ENCODE results near the gene HEBP2. TPM values are rescaled to one million over a fixed set of nuclear protein-coding genes. Genes with fewer than 3 reads are reported as not detected.

Gene HEBP2
- total and polyA plus RNA-seq, 4 donors = 14.4 to 56.9 (median 25.7) TPM

DNA sequence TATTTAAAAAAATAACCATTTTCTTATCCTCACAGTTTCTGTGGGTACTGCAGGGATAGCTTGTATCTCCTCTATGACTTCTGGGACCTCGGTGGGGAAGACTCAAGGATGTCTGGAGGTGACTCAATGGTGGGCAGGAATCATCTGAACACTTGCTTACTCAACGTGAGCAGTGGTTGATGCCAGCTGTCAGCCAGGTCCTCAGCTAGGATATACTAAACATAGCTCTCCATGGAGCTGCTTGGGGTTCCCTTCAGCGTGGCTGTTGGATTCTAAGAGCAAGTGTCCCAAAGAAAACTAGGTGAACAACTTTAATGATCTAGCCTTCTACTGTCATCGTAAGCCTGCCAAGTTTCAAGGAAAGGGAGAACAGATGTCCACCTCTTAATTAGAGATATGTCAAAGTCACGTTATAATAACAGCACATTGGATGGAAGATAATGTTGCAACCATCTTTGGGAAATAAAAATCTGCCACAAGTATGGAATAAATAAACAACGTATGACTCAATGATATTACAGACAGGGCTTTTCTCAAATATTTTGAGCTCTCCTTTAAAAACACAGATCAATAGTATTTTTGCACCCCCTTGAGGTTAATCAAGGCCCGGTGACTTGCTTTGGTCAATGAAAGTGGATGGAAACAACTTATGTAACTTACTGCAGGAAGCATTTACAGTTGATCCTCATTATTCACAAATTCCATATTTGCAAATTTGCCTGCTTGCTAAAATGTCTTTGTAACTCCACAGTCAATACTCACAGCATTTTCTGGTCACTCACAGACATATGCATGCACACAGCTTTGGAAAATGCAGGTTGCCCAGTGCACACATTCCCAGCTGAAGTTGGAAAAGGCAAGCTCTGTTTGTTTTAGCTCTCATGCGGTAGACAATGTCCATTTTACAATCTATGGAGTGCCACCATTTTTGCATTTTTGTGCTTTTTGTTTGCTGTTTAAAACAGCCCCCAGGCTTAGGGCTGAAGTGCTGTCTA, 6.6 kb upstream of the HEBP2 start:
- Histone ChIP-seq H3K4me3 (no peak overlapping the region), H3K36me3 (ENCODE audit: control insufficient read depth in 4 of 4, insufficient read depth in 4 of 4, low read length in 4 of 4) (no peaks in the 10 kb centered on the region), H3K27me3 (ENCODE audit: control insufficient read depth in 3 of 3, insufficient read depth in 3 of 3, low read length in 2 of 3) (no peaks in the 10 kb centered on the region), H3K4me1 (ENCODE audit: control insufficient read depth in 5 of 5, insufficient read depth in 5 of 5, low read length in 5 of 5) (peaks cover 0 to 6% (median 0%) of the 10 kb centered on the region in 5 donors), H3K9ac (ENCODE audit: insufficient read depth in 1 of 2, low read length in 2 of 2) (no peak overlapping the region), H3K9me3 (ENCODE audit: control insufficient read depth in 4 of 4, insufficient read depth in 3 of 4, low read length in 3 of 4) (no peaks in the 10 kb centered on the region), H3K27ac (ENCODE audit: low read depth in 1 of 2, low read length in 1 of 2) (no peak overlapping the region)
- TF ChIP-seq, protein P1, sequence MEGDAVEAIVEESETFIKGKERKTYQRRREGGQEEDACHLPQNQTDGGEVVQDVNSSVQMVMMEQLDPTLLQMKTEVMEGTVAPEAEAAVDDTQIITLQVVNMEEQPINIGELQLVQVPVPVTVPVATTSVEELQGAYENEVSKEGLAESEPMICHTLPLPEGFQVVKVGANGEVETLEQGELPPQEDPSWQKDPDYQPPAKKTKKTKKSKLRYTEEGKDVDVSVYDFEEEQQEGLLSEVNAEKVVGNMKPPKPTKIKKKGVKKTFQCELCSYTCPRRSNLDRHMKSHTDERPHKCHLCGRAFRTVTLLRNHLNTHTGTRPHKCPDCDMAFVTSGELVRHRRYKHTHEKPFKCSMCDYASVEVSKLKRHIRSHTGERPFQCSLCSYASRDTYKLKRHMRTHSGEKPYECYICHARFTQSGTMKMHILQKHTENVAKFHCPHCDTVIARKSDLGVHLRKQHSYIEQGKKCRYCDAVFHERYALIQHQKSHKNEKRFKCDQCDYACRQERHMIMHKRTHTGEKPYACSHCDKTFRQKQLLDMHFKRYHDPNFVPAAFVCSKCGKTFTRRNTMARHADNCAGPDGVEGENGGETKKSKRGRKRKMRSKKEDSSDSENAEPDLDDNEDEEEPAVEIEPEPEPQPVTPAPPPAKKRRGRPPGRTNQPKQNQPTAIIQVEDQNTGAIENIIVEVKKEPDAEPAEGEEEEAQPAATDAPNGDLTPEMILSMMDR (IDR thresholded peaks at IDR 0.05; ENCODE audit: control extremely low read depth, extremely low read depth) = no peak
- 83 to 90% methylated on average over 8 of the region's 8 CpGs for WGBS, 2 donors
- DNase-seq (no peak), ATAC-seq (ENCODE audit: insufficient read depth, low FRiP score) (no peak)

DNA sequence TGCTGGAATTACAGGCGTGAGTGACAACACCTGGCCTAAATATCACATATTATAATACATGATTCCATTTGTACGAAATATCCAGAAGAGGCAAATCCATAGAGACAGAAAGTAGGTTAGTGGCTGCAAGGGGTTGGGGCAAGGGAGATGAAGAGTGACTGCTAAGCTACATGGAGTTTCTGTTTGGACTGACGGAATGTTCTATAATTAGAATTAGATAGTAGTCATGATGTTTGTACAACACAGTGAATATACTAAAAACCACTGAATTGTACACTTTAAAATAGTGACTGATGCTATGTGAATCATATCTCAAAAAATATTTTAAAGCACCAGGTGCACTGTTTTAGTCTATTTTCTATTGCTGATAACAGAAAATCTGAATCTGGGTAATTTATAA, 3.7 kb upstream of the HEBP2 start:
- TF ChIP-seq, protein P1 (IDR thresholded peaks at IDR 0.05; ENCODE audit: control extremely low read depth, extremely low read depth) = no peak
- ATAC-seq (ENCODE audit: insufficient read depth, low FRiP score) (no peak), DNase-seq (no peak)
- H3K9ac ChIP-seq (ENCODE audit: insufficient read depth in 1 of 2, low read length in 2 of 2) = no peak overlapping the region
- H3K4me3 ChIP-seq = no peak overlapping the region
- H3K36me3 ChIP-seq (ENCODE audit: control insufficient read depth in 4 of 4, insufficient read depth in 4 of 4, low read length in 4 of 4) = peaks cover 0 to 1% (median 0%) of the 10 kb centered on the region in 4 donors
- peak overlapping the region in 1 of 2 donors; percentile 49 for H3K27ac ChIP-seq (ENCODE audit: low read depth in 1 of 2, low read length in 1 of 2)
- H3K27me3 ChIP-seq (ENCODE audit: control insufficient read depth in 3 of 3, insufficient read depth in 3 of 3, low read length in 2 of 3) = no peaks in the 10 kb centered on the region
- WGBS, 2 donors = 85 to 95% methylated on average over 3 of the region's 3 CpGs
- no peaks in the 10 kb centered on the region for H3K9me3 ChIP-seq (ENCODE audit: control insufficient read depth in 4 of 4, insufficient read depth in 3 of 4, low read length in 3 of 4)
- H3K4me1 ChIP-seq (ENCODE audit: control insufficient read depth in 5 of 5, insufficient read depth in 5 of 5, low read length in 5 of 5) = peaks cover 0 to 9% (median 0%) of the 10 kb centered on the region in 5 donors

DNA sequence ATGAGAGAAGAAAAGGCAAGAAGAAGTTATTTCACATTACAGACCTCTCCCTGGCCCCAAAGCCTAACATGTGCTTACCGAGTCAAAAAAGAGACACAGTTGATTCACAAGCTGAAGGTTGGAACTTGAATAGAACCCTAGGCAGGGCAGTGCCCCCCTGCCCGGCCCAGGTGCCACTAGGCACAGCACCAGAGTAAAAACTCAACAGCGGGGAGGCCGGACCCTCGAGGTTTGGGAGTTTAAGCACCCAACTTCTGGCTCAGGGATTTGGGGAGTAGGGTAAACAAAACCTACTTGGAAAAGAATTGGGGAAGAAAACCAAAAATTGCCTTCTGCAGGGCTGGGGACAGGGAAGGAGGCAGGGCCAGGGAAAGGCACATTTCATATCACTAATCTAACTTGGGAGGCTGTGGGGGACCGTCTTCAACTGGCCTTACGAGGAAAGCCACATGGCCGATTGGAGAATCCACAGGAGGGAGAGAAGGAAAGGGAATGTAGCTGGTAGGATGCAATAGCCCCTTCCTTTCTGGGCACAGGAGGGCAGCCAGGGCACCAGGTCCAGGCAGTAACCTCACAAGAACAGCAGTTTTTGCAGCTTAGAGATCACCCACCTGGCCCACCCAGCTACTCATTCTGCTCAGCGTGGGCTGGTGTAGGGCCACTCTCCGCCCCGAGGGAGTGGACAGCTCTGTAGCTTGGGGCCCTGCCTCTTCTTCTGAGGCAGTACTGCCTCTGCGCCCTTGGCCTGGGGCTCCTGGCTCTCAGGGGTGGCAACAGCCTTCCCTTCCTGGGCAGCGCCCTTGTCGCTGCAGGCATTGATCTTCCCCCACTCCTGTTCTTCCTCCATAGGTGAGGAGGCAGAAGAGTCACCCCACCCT, 1.8 kb upstream of the HEBP2 start:
- ATAC-seq (ENCODE audit: insufficient read depth, low FRiP score) = no peak
- Histone ChIP-seq H3K9me3 (ENCODE audit: control insufficient read depth in 4 of 4, insufficient read depth in 3 of 4, low read length in 3 of 4) (no peaks in the 10 kb centered on the region), H3K4me3 (no peak overlapping the region)

More for the DNA sequence above, 1.8 kb upstream of the HEBP2 start:
- TF ChIP-seq, protein P1 (IDR thresholded peaks at IDR 0.05; ENCODE audit: control extremely low read depth, extremely low read depth) = no peak
- no peaks in the 10 kb centered on the region for H3K27me3 ChIP-seq (ENCODE audit: control insufficient read depth in 3 of 3, insufficient read depth in 3 of 3, low read length in 2 of 3)
- 95 to 98% methylated on average over 14 of the region's 14 CpGs for WGBS, 2 donors
- H3K4me1 ChIP-seq (ENCODE audit: control insufficient read depth in 5 of 5, insufficient read depth in 5 of 5, low read length in 5 of 5) = peaks cover 0 to 10% (median 0%) of the 10 kb centered on the region in 5 donors
- H3K9ac ChIP-seq (ENCODE audit: insufficient read depth in 1 of 2, low read length in 2 of 2) = no peak overlapping the region
- peaks cover 0 to 12% (median 6%) of the 10 kb centered on the region in 4 donors for H3K36me3 ChIP-seq (ENCODE audit: control insufficient read depth in 4 of 4, insufficient read depth in 4 of 4, low read length in 4 of 4)
- no peak for DNase-seq
- no peak overlapping the region for H3K27ac ChIP-seq (ENCODE audit: low read depth in 1 of 2, low read length in 1 of 2)

All from lung (tissue), 12 donors.